ENCODE data around the gene CDH13.

Gene CDH13

GRCh38 chr16:83070416-83071209, 443.8 kb downstream of the CDH13 start:
- no peak for DNase-seq

GRCh38 chr16:83075956-83076355, 449.2 kb downstream of the CDH13 start:
- no peak for DNase-seq

- DNase-seq = no peak
These were observed 456.6 kb downstream of the CDH13 start for GRCh38 chr16:83083361-83083760.

- DNase-seq = no peak
These were observed 458.9 kb downstream of the CDH13 start for GRCh38 chr16:83085660-83086059.

GRCh38 chr16:83095941-83096692, 469.3 kb downstream of the CDH13 start:
- no peak for DNase-seq

- DNase-seq = no peak
These were observed 471.8 kb downstream of the CDH13 start for GRCh38 chr16:83098536-83098935.

- DNase-seq = no peak
These were observed 473.9 kb downstream of the CDH13 start for GRCh38 chr16:83100679-83101078.

GRCh38 chr16:83102336-83102735, 475.6 kb downstream of the CDH13 start:
- no peak for DNase-seq

GRCh38 chr16:83105279-83106077, 478.7 kb downstream of the CDH13 start:
- no peak for DNase-seq

- DNase-seq = no peak
These were observed 482.8 kb downstream of the CDH13 start for GRCh38 chr16:83109490-83110125.

GRCh38 chr16:83110269-83110668, 483.5 kb downstream of the CDH13 start:
- DNase-seq = no peak

GRCh38 chr16:83113317-83113716, 486.5 kb downstream of the CDH13 start:
- DNase-seq = no peak

- no peak for DNase-seq
These were observed 487.0 kb downstream of the CDH13 start for GRCh38 chr16:83113811-83114210.

- no peak for DNase-seq
These were observed 488.9 kb downstream of the CDH13 start for GRCh38 chr16:83115491-83116232.

GRCh38 chr16:83116274-83116892, 489.6 kb downstream of the CDH13 start:
- no peak for DNase-seq

- no peak for DNase-seq
These were observed 491.0 kb downstream of the CDH13 start for GRCh38 chr16:83117810-83118209.

- DNase-seq = no peak
These were observed 491.6 kb downstream of the CDH13 start for GRCh38 chr16:83118365-83118764.

GRCh38 chr16:83125999-83126568, 499.3 kb downstream of the CDH13 start:
- no peak for DNase-seq

- no peak for DNase-seq
These were observed 501.3 kb downstream of the CDH13 start for GRCh38 chr16:83128041-83128440.

GRCh38 chr16:83130039-83130438, 503.3 kb downstream of the CDH13 start:
- no peak for DNase-seq

- no peak for DNase-seq
These were observed 507.9 kb downstream of the CDH13 start for GRCh38 chr16:83134638-83135037.
